HG02981 (cell line): ENCODE measurements around the gene TRMT61B.

Experiments
- ATAC-seq: cut with Tn5 transposase; IDR thresholded peaks from one replicate; pipeline ENCODE4 v1.9.1; 2021; ENCODE audit warnings: mild to moderate bottlenecking, moderate library complexity; ENCODE audit not compliant: unreplicated experiment

Gene TRMT61B

DNA sequence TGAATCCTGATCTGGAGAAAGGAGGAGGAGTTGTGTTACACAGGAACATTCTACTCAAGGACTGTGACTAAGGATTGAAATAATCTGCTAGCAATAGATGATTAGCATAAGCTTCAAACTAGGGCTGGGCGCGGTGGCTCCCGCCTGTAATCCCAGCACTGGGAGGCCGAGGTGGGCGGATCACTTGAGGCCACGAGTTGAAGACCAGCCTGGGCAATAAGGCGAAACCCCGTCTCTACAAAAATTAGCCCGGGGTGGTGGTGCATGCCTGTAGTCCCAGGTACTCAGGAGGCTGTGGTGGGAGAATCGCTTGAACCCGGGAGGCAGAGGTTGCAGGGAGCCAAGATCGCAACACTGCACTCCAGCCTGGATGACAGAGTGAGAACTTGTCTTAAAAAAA is 1.5 kb downstream of the TRMT61B start:
- no peak for ATAC-seq

DNA sequence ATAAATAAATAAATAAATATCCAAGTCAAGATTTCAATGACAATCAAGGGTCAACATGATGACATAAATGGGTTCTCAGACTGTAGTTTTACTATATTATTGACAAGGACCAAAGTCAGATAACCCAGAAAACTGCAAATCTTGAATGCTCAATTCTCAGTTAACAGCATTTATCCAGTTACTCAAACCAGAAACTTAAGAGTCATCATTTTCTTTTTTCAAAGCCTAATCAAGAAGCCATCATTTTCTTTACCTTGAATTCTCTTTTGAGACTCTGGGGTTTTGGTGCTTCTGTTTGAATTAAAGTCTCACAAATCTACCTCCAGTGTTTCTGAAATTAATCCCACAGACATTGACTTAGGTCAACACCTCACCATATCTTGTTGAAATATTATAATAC is 14.1 kb downstream of the TRMT61B start:
- no peak for ATAC-seq

DNA sequence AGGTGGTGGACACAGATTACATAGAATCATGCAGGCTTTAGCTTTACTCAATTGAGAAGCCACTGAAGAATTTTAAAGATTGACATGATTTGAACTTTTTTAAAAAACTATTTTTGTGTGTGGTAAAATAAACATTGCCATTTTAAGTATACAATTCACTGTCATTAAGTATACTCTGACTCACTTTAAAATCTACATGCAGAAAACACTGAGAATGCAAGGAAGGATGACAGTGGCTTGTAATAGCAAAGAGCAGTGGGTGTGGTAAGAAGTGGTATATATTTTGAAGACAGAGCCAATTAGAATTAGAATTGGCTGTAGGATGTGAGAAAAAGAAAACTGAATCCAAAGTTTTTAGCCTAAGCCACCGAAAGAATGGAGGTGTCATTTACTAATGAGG is 14.9 kb downstream of the TRMT61B start:
- ATAC-seq = no peak

DNA sequence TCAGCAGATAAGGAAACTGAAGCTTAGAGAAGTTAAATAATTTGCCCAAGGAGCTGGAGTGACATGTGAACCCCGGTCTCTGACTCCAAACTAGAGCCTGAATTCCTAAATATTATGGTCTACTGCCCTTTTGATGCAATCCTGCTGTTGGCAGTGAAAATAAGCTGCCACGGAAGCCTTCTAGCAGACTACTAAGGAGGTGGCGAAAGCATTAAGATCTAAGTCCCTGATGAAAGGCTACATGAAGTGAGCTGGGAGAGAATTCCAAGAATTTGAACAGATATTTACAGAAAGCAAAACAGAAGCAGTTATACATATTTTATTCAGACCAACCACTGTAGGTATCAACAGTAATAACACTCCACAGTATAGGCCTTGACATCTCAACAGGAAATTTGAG is 28.1 kb downstream of the TRMT61B start:
- no peak for ATAC-seq

DNA sequence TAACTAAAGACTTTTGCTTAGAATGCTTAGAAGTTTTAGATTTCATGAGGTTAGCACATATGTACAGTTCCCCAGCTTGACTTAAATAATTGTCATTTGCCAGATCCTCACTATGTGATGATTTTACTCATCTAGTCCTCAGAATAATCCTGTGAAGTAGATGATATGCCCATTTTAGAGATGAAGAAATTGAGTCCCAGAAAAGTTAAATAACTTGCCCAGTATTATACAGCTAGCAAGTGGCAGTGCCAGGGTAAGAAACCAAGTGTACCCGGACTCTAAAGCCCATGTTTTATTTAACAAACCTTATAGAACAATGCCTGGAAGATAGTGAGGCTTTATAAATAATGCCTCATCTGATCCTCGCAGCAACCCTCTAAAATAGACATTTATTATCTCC is 31.1 kb downstream of the TRMT61B start:
- no peak for ATAC-seq

DNA sequence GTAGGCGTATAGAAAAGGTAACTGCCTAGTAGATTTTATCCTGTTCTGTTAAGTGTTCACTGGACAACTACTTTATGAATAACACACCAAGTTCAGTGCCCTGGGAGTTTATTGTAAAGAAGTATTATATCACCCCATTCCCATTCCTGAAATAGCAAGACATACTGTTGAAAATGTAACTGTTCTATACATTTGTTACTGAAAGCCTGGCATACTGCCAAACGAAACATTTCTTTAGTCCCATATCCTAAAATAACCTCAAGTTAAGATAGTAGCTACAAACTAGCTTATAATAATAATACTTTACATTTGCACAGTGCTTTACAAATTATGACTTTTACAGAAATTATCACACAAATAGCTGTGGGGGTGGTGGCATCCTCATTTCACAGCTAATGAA is 34.3 kb downstream of the TRMT61B start:
- no peak for ATAC-seq

DNA sequence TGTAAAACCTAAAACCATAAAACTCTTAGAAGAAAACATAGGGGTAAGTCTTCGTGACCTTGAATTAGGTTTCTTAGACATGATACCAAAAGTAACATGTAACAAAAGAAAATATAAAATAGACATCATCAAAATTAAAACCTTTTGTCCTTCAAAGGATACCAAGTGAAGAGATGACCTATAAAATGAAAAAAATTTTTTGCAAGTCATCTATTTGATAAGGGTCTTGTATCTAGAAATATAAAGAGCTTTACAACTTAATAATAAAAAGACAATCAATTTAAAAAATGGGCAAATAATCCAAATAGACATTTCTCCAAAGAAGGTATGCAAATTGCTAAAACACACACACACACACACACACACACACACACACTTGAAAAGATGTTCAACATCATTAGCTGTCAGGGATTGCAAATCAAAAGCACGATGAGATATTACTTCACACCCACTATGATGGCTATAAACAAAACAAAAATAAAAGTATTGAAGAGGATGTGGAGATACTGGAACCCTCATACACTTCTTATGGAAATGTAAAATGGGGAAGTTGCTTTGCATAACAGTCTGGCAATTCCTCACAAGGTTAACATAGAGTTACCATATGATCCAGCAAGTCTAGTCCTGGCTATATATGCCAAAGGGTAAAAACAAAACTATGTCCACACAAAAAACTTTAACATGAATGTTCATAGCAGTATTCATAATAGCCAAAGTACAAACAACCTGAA is 36.2 kb downstream of the TRMT61B start:
- ATAC-seq = no peak

DNA sequence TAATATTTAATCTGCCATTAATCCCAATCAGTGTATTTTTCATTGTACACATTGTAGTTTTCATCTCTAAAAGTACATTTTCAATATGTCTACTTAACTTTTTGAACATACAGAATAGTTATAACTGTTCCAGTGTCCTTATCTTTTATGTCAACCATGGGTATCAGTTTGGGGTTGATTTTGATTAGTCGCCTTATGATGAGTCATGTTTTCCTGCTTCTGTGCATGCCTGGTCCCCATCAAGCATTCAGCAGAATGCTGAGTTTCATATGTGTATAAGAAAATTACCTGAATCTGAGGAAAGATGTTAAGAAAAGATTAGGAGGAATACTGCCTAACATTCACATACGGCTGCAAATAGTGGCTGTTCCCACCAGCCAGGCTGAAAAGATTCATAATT is 41.7 kb downstream of the TRMT61B start:
- no peak for ATAC-seq

DNA sequence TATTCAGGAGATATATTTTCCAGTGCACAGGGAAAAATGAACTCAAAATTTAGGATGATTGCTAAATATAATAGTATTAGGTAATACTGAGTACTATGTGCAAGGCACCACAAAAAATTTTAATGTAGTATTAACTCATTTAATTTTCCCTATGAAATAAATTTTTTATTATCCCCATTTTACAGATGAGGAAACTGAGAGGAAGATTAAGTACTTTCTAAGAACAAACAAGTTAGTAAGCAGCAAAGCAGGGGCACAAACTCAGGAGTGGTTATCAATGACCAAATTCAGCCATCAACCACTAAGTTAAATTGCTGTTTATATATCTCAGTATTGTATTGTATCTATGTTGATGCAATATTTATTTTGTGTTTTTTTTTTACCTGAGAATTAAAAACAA is 45.2 kb downstream of the TRMT61B start:
- ATAC-seq = no peak

DNA sequence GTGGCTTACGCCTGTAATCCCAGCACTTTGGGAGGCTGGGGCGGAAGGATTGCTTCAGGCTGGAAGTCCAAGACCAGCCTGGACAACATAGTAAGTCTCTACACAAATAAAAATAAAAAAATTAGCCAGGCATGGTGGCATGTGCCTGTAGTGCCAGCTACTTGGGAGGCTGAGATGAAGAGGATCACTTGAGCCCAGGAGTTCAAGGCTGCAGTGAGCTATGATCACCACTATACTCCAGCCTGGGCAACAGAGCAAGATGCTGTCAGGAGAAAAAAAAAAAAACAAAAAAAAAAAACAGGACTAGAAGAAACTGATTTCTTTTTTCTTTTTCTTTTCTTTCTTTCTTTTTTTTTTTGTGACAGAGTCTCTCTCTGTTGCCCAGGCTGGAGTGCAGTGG is 45.9 kb downstream of the TRMT61B start:
- ATAC-seq = no peak

DNA sequence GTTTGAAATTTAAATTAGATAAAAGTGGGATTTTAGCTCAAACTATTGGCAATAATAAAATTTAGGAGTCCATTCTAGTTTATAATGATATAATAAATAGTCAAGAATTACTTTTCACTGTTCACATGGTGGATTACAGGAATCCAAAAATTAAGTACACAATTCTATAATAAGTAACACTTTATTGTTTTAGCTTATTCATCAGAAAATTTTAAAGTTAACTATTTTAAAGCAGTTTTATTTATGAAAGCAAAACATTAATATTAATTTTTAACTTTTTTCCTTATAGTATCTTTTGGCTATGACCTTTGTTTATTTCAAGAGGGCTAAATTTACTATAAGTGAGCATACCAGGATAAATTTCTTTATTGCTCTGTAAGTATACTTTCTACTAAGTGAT is 48.1 kb downstream of the TRMT61B start:
- ATAC-seq = no peak

DNA sequence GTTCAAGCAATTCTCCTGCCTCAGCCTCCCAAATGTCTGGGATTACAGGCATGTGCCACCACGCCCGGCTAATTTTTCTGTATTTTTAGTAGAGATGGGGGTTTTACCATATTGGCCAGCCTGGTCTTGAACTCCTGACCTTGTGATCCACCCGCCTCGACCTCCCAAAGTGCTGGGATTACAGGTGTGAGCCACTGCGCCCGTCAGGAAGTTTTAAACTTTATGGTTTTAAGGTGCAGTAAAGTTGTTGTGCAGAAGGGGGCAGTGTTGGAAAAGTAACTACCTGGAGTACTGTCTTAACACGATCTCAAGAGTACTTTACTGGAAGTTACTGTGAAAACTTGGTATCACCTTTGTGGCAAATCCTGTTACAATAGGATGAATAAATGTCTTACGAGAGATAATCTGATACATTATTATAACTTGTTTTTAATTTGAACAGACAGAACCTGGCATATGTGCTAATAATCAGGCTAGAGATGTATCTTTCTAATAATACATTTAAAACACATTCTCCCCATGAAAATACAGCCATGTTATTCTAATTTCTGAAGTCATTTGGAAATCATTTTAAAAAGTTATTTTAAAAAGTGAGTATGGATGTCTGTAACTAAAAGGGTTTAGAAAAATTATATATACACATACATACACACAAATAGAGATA is 48.7 kb downstream of the TRMT61B start:
- peak; percentile 48 for ATAC-seq

DNA sequence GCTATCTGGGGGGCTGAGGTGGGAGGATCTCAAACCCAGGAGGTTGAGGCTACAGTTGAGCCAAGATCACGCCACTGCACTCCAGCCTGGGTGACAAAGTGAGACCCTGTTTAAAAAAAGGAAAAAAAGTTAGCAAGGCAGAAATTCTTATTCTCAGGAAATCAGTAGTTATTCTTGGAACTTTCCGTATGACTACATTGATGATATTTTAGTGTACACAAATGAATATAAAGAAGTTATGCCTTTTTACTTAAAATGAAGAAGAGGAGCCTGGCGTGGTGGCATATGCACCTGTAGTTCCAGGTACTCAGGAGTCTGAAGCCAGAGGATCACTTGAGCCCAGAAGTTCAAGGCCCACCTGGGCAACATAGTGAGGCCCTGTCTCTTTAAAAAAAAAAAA is 52.1 kb downstream of the TRMT61B start:
- no peak for ATAC-seq

DNA sequence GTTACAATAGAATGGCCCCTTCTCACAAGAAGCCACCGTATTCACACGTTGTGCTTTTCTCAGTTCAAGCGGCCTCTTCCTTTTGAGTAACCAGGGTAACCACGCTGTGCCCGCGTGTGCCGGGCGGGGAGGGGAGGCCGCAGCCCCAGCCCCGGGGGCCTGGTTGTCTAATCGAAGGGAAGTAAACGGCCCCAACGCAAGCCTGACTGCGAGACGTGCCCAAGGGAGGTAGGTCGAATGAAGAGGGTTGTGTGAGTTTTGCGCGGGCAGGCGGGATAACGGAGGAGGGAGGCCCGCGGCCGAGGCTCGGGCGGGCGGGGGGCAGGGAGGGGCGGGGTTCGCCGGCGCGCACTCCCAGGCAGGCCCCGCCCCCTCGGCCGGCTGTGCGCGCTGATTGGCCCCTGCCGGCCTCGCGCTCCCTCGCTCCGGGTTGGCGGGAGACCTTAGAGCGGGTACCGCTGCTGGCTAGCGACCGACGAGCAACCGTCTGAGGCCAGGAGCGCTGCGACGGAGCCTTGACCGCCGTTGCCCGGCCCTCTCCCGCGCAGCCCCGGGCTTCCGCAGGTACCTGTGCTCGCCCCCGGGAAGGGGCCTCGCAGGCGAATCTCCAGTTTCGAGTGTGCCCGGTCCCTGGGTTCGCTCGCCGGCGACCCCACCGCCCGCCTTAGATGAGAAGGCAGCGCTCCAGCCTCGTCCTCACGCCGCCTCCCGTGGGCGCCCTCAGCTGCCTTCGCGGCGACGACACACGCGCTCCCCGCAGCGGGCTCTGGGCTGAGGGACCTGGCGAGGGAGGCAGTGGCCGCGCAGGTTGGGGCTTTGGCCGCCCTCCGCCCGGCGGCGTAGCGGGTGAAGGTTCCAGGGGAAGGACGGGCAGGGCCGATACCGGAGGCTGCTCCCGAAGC is 59.5 kb downstream of the TRMT61B start, which contains the start of gene SPDYA:
Gene SPDYA (plus strand): TSS at position 451 of the 902 bp plus-strand sequence. CDS start 5,181 bp downstream, outside the sequence.
- ATAC-seq = peak; percentile 84

DNA sequence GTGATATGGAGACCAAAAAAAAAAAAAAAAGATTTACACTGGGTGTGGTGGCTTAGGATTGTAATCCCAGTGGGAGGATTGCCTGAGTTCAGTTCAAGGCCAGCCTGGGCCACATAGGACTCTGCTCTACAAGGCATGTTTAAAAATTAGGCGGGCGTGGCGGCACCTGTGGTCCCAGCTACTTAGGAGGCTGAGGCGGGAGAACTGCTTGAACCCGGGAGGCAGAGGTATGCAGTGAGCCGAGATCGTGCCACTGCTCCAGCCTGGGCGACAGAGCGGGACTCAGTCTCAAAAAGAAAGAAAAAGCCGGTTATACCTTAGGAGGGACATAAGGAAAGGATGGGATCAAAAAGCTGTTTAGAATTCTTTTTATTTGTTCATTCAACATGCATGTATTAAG is 60.2 kb downstream of the TRMT61B start:
- ATAC-seq = no peak

DNA sequence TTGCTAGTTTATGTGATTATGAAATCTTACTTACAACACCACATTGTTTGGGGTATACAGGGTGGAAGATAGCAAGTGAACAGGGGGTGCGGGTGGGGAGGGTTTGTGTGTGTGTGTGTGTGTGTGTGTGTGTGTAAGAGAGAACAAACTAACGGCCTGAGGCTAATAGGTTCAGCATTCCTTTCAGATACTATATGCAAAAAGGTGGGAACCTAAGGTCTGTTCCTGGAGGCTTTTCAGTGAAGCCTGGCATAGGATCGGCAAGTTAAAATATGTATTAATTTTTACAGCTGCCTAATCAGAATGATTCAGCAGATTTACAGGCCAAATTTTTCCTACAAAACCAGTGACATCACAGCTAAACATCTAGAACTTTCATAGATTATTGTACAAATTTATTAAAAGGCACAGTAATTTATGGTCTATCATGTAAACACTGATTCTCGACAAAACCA is 67.1 kb downstream of the TRMT61B start:
- no peak for ATAC-seq

DNA sequence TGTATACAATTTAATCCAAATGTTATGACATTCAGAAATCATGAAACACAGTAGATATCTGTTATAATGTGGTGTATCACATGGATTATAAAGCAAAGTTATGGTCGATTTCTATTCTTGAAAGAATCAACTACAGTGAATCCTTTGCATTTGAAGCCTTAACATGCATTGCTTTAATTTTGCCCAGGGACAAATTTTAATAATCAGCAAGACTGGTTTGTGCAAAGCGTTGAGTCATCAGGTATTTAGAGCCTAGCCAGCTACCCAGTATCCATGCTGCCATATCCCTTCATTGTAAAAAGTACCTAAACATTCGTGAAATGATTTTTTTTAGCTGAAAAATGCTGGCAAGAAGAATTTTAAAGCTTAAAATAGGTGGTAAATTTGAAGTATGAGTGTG is 68.4 kb downstream of the TRMT61B start:
- no peak for ATAC-seq
